ENCODE results near the gene MTMR11. TPM values are rescaled to one million over a fixed set of nuclear protein-coding genes. Genes with fewer than 3 reads are reported as not detected.
"Not testable (repeated sequence)": the region's sequence is repeated elsewhere in the genome, so short reads cannot be mapped to it uniquely, and the experiment has no call there.

The MTMR11 gene
- total RNA-seq, 6 experiments from 2014 or later = 6.1 to 11.5 (median 10.0) TPM

DNA sequence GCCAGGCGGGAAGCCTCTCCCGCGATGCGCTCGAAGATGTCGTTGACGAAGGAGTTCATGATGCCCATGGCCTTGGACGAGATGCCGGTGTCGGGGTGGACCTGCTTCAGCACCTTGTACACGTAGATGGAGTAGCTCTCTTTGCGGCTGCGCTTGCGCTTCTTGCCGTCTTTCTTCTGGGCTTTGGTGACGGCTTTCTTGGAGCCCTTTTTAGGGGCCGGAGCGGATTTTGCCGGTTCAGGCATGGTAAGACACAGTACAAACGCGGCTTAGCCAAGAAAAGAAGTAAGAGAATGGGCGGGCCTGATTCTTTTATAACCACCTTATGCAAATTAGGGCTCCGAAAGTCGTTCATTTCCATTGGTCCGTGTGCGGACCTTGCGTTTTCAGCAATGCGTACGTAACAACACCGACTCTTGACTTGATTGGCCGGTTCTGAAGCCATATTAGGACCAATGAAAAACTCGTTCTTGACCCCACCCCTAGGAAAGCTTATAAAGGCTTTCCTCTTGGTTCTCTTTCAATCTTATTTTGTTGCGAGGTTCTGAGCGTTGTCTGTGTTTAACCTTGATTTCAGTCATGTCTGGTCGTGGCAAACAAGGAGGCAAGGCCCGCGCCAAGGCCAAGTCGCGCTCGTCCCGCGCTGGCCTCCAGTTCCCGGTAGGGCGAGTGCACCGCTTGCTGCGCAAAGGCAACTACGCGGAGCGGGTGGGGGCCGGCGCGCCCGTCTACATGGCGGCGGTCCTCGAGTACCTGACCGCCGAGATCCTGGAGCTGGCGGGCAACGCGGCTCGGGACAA lies 50.1 kb downstream of the MTMR11 start:
- DNase-seq = peak; percentile 99
- Mint-ChIP-seq H3K27me3 (ENCODE audit: insufficient read depth) (peaks cover 4% of the 10 kb centered on the region), H3K9me3 (no peaks in the 10 kb centered on the region), H3K36me3 (ENCODE audit: low read depth) (no peaks in the 10 kb centered on the region), H3K4me3 (no peak overlapping the region), H3K4me1 (ENCODE audit: low read depth) (no peaks in the 10 kb centered on the region; the same call in none of the 2 replicates), H3K27ac (no peak overlapping the region)
- TF ChIP-seq, protein P1, sequence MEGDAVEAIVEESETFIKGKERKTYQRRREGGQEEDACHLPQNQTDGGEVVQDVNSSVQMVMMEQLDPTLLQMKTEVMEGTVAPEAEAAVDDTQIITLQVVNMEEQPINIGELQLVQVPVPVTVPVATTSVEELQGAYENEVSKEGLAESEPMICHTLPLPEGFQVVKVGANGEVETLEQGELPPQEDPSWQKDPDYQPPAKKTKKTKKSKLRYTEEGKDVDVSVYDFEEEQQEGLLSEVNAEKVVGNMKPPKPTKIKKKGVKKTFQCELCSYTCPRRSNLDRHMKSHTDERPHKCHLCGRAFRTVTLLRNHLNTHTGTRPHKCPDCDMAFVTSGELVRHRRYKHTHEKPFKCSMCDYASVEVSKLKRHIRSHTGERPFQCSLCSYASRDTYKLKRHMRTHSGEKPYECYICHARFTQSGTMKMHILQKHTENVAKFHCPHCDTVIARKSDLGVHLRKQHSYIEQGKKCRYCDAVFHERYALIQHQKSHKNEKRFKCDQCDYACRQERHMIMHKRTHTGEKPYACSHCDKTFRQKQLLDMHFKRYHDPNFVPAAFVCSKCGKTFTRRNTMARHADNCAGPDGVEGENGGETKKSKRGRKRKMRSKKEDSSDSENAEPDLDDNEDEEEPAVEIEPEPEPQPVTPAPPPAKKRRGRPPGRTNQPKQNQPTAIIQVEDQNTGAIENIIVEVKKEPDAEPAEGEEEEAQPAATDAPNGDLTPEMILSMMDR (IDR thresholded peaks at IDR 0.05) = no peak

DNA sequence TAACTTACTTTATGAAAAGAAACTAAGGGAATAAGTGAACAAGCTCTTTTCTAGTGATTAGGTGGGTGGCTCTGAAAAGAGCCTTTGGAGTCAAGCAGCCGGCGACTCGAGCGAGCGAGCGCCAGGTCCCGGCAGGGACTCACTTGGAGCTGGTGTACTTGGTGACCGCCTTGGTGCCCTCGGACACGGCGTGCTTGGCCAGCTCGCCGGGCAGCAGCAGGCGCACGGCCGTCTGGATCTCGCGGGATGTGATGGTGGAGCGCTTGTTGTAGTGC lies 50.6 kb downstream of the MTMR11 start:
- not testable (repeated sequence) for H3K4me3 Mint-ChIP-seq; DNase-seq; H3K36me3 Mint-ChIP-seq (ENCODE audit: low read depth); H3K27me3 Mint-ChIP-seq (ENCODE audit: insufficient read depth); H3K4me1 Mint-ChIP-seq (ENCODE audit: low read depth); H3K27ac Mint-ChIP-seq; H3K9me3 Mint-ChIP-seq

DNA sequence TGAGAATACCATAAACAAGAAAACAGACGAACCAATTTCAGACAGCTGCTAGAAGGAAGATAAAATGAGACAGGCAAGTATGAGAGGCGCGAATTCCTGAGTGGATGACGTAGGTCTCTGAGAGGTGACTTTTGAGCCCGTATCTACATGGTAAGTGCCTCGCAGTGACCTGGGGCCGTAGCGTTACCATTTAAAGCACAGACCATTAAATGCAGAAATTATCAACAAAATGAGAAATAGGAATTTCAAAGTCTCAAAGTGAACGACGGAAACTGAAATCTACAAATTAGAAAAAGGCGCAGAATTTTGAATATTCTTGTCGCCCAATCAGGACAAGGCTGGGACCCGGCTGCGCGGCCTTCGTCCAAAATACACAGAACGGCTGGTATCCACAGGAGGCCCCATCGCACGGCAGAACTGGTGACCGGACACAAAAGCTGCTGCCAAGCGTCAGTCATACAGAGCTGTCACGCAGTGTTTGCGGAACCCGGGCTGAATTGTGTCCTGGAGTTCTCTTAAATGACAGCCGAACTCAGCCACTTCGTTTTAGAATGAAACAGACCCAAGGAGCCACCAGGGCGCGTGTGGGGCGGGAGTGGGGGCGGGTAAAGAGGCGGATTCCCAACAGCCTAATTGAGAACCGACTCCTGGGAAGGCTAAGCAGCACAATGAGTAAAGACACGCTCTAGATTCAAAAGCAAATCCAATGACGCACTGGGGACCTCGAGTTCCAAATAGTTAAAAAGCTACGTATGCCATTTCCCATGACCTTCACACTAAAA lies 51.1 kb downstream of the MTMR11 start:
- TF ChIP-seq, protein P1 (IDR thresholded peaks at IDR 0.05) = peak; percentile 16; the same call in 1 of the 2 replicates
- no peaks in the 10 kb centered on the region; the same call in none of the 2 replicates for H3K4me1 Mint-ChIP-seq (ENCODE audit: low read depth)
- H3K36me3 Mint-ChIP-seq (ENCODE audit: low read depth) = no peaks in the 10 kb centered on the region

DNA sequence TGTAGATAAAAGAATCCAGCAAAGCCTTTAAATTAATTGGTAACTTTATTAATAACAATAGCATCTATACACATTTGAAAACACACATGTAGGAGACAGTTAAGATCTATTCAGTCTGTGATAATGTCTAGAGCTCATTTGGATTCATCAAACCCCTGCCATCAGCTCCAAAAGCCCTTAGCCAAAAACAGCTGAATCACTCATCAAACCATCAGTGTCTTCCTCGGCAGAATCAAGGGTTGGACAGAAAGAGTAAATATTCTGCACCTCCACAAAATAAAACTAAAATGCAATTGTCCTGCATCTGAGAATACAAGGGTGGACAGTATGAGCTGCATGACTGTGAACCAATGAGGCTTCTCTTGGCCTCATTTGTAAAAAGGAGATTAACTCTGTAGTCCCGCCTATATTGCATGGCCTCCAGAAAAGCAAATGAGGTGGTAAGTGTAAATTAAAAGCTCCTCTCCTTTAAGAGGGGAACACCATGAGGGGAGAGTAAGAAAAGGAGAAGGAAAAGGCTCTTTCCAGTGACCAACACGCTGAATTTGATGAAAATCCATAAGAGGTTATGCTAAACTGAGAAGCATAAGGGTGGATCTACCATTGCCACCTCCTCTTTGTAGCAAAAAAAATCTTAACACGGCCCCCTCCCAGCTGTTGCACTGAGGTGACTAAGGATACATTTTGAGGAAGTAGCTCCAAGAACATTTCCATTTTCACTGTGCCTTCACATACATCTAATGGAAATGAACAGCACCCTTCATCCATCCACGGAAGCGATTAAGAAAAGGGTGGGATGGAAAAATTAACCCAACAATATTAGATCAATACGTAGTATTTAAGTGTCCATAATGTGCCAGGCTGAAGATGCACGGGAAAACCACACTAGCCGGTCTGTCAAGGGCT lies 52.0 kb downstream of the MTMR11 start:
- Mint-ChIP-seq H3K27me3 (ENCODE audit: insufficient read depth) (peaks cover 4% of the 10 kb centered on the region), H3K36me3 (ENCODE audit: low read depth) (no peaks in the 10 kb centered on the region), H3K4me3 (no peak overlapping the region), H3K9me3 (no peaks in the 10 kb centered on the region), H3K4me1 (ENCODE audit: low read depth) (no peaks in the 10 kb centered on the region; the same call in none of the 2 replicates), H3K27ac (no peak overlapping the region)
- no peak for DNase-seq
- TF ChIP-seq, protein P1 (IDR thresholded peaks at IDR 0.05) = no peak

More for the DNA sequence above, 51.1 kb downstream of the MTMR11 start:
- Mint-ChIP-seq H3K27me3 (ENCODE audit: insufficient read depth) (peaks cover 4% of the 10 kb centered on the region), H3K27ac (no peak overlapping the region), H3K4me3 (no peak overlapping the region), H3K9me3 (no peaks in the 10 kb centered on the region)
- DNase-seq = peak; percentile 90

DNA sequence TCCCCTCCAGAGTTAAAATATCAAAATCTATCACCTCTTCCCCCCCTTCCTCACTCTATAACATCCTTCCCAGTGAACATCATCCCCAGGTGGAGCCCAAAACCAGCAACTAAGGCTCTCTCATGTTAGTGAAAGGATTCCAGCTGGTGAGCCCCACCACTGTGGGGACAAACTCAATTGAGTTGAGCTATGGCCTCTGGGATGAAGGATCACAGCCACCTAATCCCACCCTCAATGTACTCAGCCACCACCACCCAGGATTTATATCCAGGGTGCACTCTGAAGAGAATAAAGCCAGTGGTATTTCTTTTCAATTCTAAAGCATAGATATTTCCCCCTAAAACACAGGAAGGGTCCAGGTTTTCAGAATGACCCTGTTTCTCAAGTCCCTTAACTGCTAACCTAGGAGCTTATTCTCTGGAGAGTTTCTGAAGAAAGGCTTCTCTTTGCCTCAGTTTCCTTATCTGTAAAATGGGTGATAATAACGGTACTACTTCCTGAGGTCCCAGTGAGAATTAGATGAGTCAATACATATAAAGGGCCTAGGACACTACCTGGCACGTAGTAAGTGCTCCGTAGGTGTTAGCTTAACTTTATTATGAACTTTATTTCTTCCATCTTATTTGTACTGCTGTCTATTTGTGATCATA lies 53.0 kb downstream of the MTMR11 start:
- Mint-ChIP-seq H3K27me3 (ENCODE audit: insufficient read depth) (peaks cover 4% of the 10 kb centered on the region), H3K4me1 (ENCODE audit: low read depth) (no peaks in the 10 kb centered on the region), H3K9me3 (no peaks in the 10 kb centered on the region), H3K27ac (0 out of 2 replicates have a peak overlapping the region, but pooled peaks have one; percentile 18), H3K36me3 (ENCODE audit: low read depth) (no peaks in the 10 kb centered on the region), H3K4me3 (no peak overlapping the region)
- DNase-seq = no peak
- TF ChIP-seq, protein P1 (IDR thresholded peaks at IDR 0.05) = no peak

All from HFFc6 (cell line).